Measurements from ENCODE around the gene CHRDL1.

CHRDL1 gene

GRCh38 chrX:110723844-110724243 lies 71.8 kb downstream of the CHRDL1 start:
- no peak for TF ChIP-seq POLR2AphosphoS5 (IDR thresholded peaks at IDR 0.05; ENCODE audit: low read depth, low read length)
- TF ChIP-seq POLR2A (IDR thresholded peaks at IDR 0.05; ENCODE audit: low read depth, low read length) = no peak
- no peak for TF ChIP-seq TAF1 (IDR thresholded peaks at IDR 0.05; ENCODE audit: low read depth, low read length)
- no peak for DNase-seq (ENCODE audit: insufficient read length, low spot score)
- FAIRE-seq = no peak

- TF ChIP-seq POU2F2 (IDR thresholded peaks at IDR 0.05; ENCODE audit: low read depth, low read length) (no peak), POLR2A (IDR thresholded peaks at IDR 0.05; ENCODE audit: low read depth, low read length) (no peak), PAX5 (IDR thresholded peaks at IDR 0.05; ENCODE audit: insufficient read depth, low read length, severe bottlenecking) (no peak), SPI1 (IDR thresholded peaks at IDR 0.05; ENCODE audit: low read depth, low read length) (no peak), POLR2AphosphoS5 (IDR thresholded peaks at IDR 0.05; ENCODE audit: low read depth, low read length) (no peak)
- DNase-seq (ENCODE audit: insufficient read length, low spot score) (no peak), FAIRE-seq (peak; percentile 94)
These were observed 73.5 kb downstream of the CHRDL1 start for GRCh38 chrX:110722135-110722534.

- DNase-seq (ENCODE audit: insufficient read length, low spot score) (no peak), FAIRE-seq (no peak)
- TF ChIP-seq PAX5 (IDR thresholded peaks at IDR 0.05; ENCODE audit: insufficient read depth, low read length, severe bottlenecking) (no peak), SPI1 (IDR thresholded peaks at IDR 0.05; ENCODE audit: low read depth, low read length) (no peak), TAF1 (IDR thresholded peaks at IDR 0.05; ENCODE audit: low read depth, low read length) (no peak)
These were observed 82.0 kb downstream of the CHRDL1 start for GRCh38 chrX:110713666-110714065.

GRCh38 chrX:110706446-110706845 lies 89.2 kb downstream of the CHRDL1 start:
- no peak for TF ChIP-seq SPI1 (IDR thresholded peaks at IDR 0.05; ENCODE audit: low read depth, low read length)
- no peak for DNase-seq (ENCODE audit: insufficient read length, low spot score)
- no peak for FAIRE-seq

GRCh38 chrX:110703641-110704040 lies 92.0 kb downstream of the CHRDL1 start:
- no peak for FAIRE-seq
- TF ChIP-seq SPI1 (IDR thresholded peaks at IDR 0.05; ENCODE audit: low read depth, low read length) (no peak), POLR2AphosphoS5 (IDR thresholded peaks at IDR 0.05; ENCODE audit: low read depth, low read length) (no peak), POLR2A (IDR thresholded peaks at IDR 0.05; ENCODE audit: low read depth, low read length) (no peak), POU2F2 (IDR thresholded peaks at IDR 0.05; ENCODE audit: low read depth, low read length) (no peak), TAF1 (IDR thresholded peaks at IDR 0.05; ENCODE audit: low read depth, low read length) (no peak), PAX5 (IDR thresholded peaks at IDR 0.05; ENCODE audit: insufficient read depth, low read length, severe bottlenecking) (no peak)

GRCh38 chrX:110699109-110699508 lies 96.5 kb downstream of the CHRDL1 start:
- no peak for DNase-seq (ENCODE audit: insufficient read length, low spot score)
- FAIRE-seq = no peak

More at GRCh38 chrX:110703641-110704040, 92.0 kb downstream of the CHRDL1 start:
- DNase-seq (ENCODE audit: insufficient read length, low spot score) = no peak

DNA sequence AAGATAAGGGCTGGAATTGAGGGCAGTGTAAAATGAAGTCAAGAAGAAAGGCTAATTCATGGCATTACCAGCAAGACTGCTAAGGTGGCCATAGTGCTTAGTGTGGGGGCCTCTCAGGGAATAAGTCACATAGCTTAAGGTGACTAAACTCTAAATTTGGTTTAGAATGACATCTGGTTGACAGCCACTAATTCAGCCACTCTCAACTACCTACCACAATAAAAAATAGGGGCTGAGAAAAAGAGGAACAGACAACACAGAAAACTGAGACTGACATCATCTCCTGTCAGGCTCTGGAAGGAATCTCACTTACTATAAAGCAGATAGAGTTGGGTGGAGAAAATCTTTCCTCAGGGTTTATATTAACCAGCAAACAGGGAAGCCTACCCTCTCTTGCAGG lies 96.9 kb downstream of the CHRDL1 start:
- peak; percentile 91 for TF ChIP-seq SPI1 (IDR thresholded peaks at IDR 0.05; ENCODE audit: low read depth, low read length)
- TF ChIP-seq POLR2A (IDR thresholded peaks at IDR 0.05; ENCODE audit: low read depth, low read length) = no peak
- no peak for TF ChIP-seq TAF1 (IDR thresholded peaks at IDR 0.05; ENCODE audit: low read depth, low read length)
- no peak for DNase-seq (ENCODE audit: insufficient read length, low spot score)
- FAIRE-seq = peak; percentile 71

More at GRCh38 chrX:110699109-110699508, 96.5 kb downstream of the CHRDL1 start:
- TF ChIP-seq PAX5 (IDR thresholded peaks at IDR 0.05; ENCODE audit: insufficient read depth, low read length, severe bottlenecking) = no peak
- no peak for TF ChIP-seq POLR2A (IDR thresholded peaks at IDR 0.05; ENCODE audit: low read depth, low read length)
- no peak for TF ChIP-seq TAF1 (IDR thresholded peaks at IDR 0.05; ENCODE audit: low read depth, low read length)
- no peak for TF ChIP-seq POLR2AphosphoS5 (IDR thresholded peaks at IDR 0.05; ENCODE audit: low read depth, low read length)
- no peak for TF ChIP-seq POU2F2 (IDR thresholded peaks at IDR 0.05; ENCODE audit: low read depth, low read length)
- no peak for TF ChIP-seq SPI1 (IDR thresholded peaks at IDR 0.05; ENCODE audit: low read depth, low read length)

DNA sequence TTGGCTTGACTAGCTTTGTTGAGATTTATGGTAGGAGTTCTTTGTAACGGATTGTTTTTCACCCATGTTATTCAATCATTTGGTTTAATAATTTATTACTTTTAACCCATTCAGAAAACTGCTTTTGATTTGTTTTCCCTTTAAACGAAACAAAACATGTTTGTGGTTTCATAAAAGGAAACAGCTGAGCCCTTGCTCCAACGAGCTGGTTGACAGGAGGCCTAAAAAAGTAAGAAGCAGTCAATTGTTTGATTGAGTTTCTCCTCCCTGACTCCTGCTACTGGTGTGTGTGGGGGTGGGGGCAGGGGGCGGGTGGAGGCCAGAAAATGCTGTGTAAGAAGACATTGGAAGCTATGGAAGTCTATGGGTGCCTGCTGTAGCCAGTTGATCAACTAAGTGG lies 102.8 kb downstream of the CHRDL1 start:
- no peak for DNase-seq (ENCODE audit: insufficient read length, low spot score)
- no peak for FAIRE-seq
- TF ChIP-seq TAF1 (IDR thresholded peaks at IDR 0.05; ENCODE audit: low read depth, low read length) (no peak), POLR2AphosphoS5 (IDR thresholded peaks at IDR 0.05; ENCODE audit: low read depth, low read length) (no peak), PAX5 (IDR thresholded peaks at IDR 0.05; ENCODE audit: insufficient read depth, low read length, severe bottlenecking) (no peak), POU2F2 (IDR thresholded peaks at IDR 0.05; ENCODE audit: low read depth, low read length) (no peak), SPI1 (IDR thresholded peaks at IDR 0.05; ENCODE audit: low read depth, low read length) (no peak), POLR2A (IDR thresholded peaks at IDR 0.05; ENCODE audit: low read depth, low read length) (no peak)

DNA sequence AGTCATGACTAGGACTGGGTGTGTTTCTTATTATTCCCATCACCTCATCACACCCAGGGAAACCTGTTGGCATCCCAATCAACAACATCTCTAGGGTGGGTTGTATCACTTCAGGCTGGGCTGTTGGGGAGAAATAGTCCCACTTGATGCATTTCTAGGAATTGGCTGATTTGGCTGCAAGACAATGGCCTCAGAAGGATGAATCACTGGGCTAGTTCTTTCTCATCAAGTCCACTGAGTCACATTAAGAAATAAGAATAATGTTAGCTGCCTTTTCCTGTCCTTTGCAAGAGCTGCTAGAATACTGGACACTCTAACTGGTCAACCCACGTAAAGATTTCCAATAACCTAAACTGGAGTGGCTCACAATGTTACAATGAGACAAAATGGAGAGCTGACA lies 104.2 kb downstream of the CHRDL1 start:
- TF ChIP-seq POLR2AphosphoS5 (IDR thresholded peaks at IDR 0.05; ENCODE audit: low read depth, low read length) (no peak), PAX5 (IDR thresholded peaks at IDR 0.05; ENCODE audit: insufficient read depth, low read length, severe bottlenecking) (no peak), POLR2A (IDR thresholded peaks at IDR 0.05; ENCODE audit: low read depth, low read length) (no peak), SPI1 (IDR thresholded peaks at IDR 0.05; ENCODE audit: low read depth, low read length) (no peak), POU2F2 (IDR thresholded peaks at IDR 0.05; ENCODE audit: low read depth, low read length) (no peak)
- FAIRE-seq (no peak), DNase-seq (ENCODE audit: insufficient read length, low spot score) (no peak)

GRCh38 chrX:110684653-110685052 lies 111.0 kb downstream of the CHRDL1 start:
- DNase-seq (ENCODE audit: insufficient read length, low spot score) (no peak), FAIRE-seq (no peak)
- no peak for TF ChIP-seq TAF1 (IDR thresholded peaks at IDR 0.05; ENCODE audit: low read depth, low read length)
- no peak for TF ChIP-seq POLR2A (IDR thresholded peaks at IDR 0.05; ENCODE audit: low read depth, low read length)
- no peak for TF ChIP-seq PAX5 (IDR thresholded peaks at IDR 0.05; ENCODE audit: insufficient read depth, low read length, severe bottlenecking)
- TF ChIP-seq POU2F2 (IDR thresholded peaks at IDR 0.05; ENCODE audit: low read depth, low read length) = no peak
- no peak for TF ChIP-seq SPI1 (IDR thresholded peaks at IDR 0.05; ENCODE audit: low read depth, low read length)
- TF ChIP-seq POLR2AphosphoS5 (IDR thresholded peaks at IDR 0.05; ENCODE audit: low read depth, low read length) = no peak

GRCh38 chrX:110683925-110684324 lies 111.7 kb downstream of the CHRDL1 start:
- FAIRE-seq (no peak), DNase-seq (ENCODE audit: insufficient read length, low spot score) (no peak)
- no peak for TF ChIP-seq POU2F2 (IDR thresholded peaks at IDR 0.05; ENCODE audit: low read depth, low read length)
- no peak for TF ChIP-seq TAF1 (IDR thresholded peaks at IDR 0.05; ENCODE audit: low read depth, low read length)
- no peak for TF ChIP-seq POLR2AphosphoS5 (IDR thresholded peaks at IDR 0.05; ENCODE audit: low read depth, low read length)
- no peak for TF ChIP-seq PAX5 (IDR thresholded peaks at IDR 0.05; ENCODE audit: insufficient read depth, low read length, severe bottlenecking)
- TF ChIP-seq POLR2A (IDR thresholded peaks at IDR 0.05; ENCODE audit: low read depth, low read length) = no peak
- TF ChIP-seq SPI1 (IDR thresholded peaks at IDR 0.05; ENCODE audit: low read depth, low read length) = no peak
